ENCODE data around the gene HS3ST3A1. TPM values are rescaled to one million over a fixed set of nuclear protein-coding genes. Genes with fewer than 3 reads are reported as not detected.

The HS3ST3A1 gene
- total RNA-seq, 1 experiment from 2014 or later, result not detected

DNA sequence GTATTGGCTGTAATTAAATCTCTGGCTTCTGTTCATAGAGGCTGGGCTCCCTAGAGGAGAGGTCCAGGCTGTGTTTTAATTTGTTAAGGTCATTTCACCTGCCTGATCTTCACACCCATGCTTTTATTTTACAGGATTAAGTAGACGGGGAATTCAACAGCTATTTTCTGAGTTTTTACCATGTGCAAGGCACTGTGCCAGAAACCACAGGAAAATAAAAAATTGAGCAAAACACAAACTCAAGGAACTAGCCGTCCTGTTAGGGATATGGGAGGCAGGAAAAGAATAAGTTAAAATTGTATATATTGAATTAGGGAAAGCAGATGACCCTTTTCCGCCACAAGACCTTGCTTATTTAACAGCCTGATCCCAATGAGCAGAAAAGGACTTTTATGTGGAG is 29.1 kb downstream of the HS3ST3A1 start:
- Histone ChIP-seq H2AFZ (ENCODE audit: low read depth, low read length, poor library complexity, severe bottlenecking) (no peak overlapping the region), H3K79me2 (ENCODE audit: insufficient read depth, low read length) (no peaks in the 10 kb centered on the region), H3K4me2 (ENCODE audit: low read length) (no peak overlapping the region), H3K36me3 (ENCODE audit: control insufficient read depth in 1 of 2, insufficient read depth in 2 of 2, low read length in 2 of 2) (no peaks in the 10 kb centered on the region), H4K20me1 (ENCODE audit: insufficient read depth) (no peaks in the 10 kb centered on the region), H3K27ac (ENCODE audit: low read depth, low read length) (no peak overlapping the region), H3K9me3 (ENCODE audit: control insufficient read depth in 1 of 2, insufficient read depth in 1 of 2, low read depth in 1 of 2, low read length in 2 of 2) (no peaks in the 10 kb centered on the region), H3K4me3 (replicated peaks in 1 of 2; ENCODE audit: low read depth in 1 of 2, low read length in 2 of 2) (no peak overlapping the region), H3K27me3 (ENCODE audit: insufficient read depth, low read length) (no peaks in the 10 kb centered on the region), H3K9ac (ENCODE audit: low read length) (no peak overlapping the region), H3K9me2 (ENCODE audit: insufficient read depth) (no peaks in the 10 kb centered on the region), H3K4me1 (ENCODE audit: control insufficient read depth in 1 of 2, insufficient read depth in 2 of 2, low read length in 2 of 2) (no peaks in the 10 kb centered on the region)
- TF ChIP-seq CEBPB (IDR thresholded peaks at IDR 0.05; ENCODE audit: low read depth) (no peak), JUND (IDR thresholded peaks at IDR 0.05) (no peak), SP1 (IDR thresholded peaks at IDR 0.05; ENCODE audit: low read depth) (no peak), CBX3 (IDR thresholded peaks at IDR 0.05; ENCODE audit: low read depth) (no peak), POLR2A (IDR thresholded peaks at IDR 0.05; ENCODE audit: borderline replicate concordance, extremely low read depth, insufficient read depth, insufficient read length) (no peak), ZNF274 (IDR thresholded peaks at IDR 0.05; ENCODE audit: low read depth, low read length) (no peak), ELF1 (IDR thresholded peaks at IDR 0.05; ENCODE audit: borderline replicate concordance, low read depth) (no peak), ZFX (IDR thresholded peaks at IDR 0.05) (no peak)
- TF ChIP-seq, protein P1, sequence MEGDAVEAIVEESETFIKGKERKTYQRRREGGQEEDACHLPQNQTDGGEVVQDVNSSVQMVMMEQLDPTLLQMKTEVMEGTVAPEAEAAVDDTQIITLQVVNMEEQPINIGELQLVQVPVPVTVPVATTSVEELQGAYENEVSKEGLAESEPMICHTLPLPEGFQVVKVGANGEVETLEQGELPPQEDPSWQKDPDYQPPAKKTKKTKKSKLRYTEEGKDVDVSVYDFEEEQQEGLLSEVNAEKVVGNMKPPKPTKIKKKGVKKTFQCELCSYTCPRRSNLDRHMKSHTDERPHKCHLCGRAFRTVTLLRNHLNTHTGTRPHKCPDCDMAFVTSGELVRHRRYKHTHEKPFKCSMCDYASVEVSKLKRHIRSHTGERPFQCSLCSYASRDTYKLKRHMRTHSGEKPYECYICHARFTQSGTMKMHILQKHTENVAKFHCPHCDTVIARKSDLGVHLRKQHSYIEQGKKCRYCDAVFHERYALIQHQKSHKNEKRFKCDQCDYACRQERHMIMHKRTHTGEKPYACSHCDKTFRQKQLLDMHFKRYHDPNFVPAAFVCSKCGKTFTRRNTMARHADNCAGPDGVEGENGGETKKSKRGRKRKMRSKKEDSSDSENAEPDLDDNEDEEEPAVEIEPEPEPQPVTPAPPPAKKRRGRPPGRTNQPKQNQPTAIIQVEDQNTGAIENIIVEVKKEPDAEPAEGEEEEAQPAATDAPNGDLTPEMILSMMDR (IDR thresholded peaks at IDR 0.05 in 2 of 3, conservative IDR thresholded peaks at IDR 0.05 in 1 of 3; ENCODE audit: borderline replicate concordance in 1 of 3, insufficient read depth in 1 of 3, low read depth in 2 of 3, low read length in 2 of 3), result no peak
- TF ChIP-seq, protein P2, sequence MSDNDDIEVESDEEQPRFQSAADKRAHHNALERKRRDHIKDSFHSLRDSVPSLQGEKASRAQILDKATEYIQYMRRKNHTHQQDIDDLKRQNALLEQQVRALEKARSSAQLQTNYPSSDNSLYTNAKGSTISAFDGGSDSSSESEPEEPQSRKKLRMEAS (IDR thresholded peaks at IDR 0.05), result no peak
- intact Hi-C loops (cut with micrococcal nuclease), result no loop called here
- ChIA-PET CTCF (no interaction called here), POLR2A (no interaction called here), RAD21 (ENCODE audit: low non-redundant PET in 1 of 2, low total read pairs in 2 of 2, uncharacterized antibody in 2 of 2, unreplicated experiment in 2 of 2) (no interaction called here)
- no peak for ATAC-seq
- BruUV-seq (replicated peaks), result no TSS peak
- no peak for DNase-seq (ENCODE audit: low read depth, low spot score)
